HS-5 (cell line): ENCODE data around the gene NEIL1.
A peak's percentile ranks its signal among the peaks of the same experiment; 100 is the strongest.

Experiments used
- DNase-seq: peaks from one replicate; pipeline ENCODE4 v3.0.0-alpha.2; 2012; ENCODE audit warnings: low read depth

NEIL1 gene

GRCh38 chr15:75356517-75356916 is 9.7 kb downstream of the NEIL1 start:
- DNase-seq: no peak

DNA sequence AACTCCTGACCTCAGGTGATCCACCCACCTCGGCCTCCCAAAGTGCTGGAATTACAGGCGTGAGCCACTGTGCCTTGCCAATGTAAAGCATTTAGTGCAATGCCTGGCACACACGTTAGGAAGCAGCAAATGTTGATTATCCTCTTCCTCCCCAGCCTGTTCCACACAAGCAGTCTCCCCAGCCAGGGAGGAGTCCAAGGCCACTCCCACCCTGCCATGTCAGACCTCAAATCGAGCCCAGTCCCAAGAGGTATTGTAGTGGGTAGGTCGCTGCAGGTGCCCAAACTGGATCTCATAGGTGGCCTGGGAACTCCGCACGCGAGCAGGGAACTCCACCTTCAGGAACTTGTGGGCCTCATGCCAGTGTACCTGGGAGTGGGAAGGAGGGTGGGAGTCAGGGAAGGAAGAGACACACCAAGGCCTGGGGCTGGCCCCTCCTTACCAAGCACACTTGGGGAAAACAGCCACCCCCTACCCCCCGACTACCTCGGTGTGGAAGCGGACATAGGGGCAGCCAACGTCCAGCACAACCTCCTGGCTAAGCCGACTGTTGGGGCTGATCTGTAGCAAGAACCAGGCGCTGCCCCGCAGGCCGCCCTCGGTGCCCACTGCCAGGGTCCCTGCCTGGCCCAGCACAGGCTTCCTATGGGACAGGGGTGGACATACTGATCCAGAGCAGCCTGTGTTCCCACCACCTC is 11.3 kb downstream of the NEIL1 start:
- DNase-seq: no peak

GRCh38 chr15:75358771-75359536 is 12.1 kb downstream of the NEIL1 start:
- DNase-seq: no peak

DNA sequence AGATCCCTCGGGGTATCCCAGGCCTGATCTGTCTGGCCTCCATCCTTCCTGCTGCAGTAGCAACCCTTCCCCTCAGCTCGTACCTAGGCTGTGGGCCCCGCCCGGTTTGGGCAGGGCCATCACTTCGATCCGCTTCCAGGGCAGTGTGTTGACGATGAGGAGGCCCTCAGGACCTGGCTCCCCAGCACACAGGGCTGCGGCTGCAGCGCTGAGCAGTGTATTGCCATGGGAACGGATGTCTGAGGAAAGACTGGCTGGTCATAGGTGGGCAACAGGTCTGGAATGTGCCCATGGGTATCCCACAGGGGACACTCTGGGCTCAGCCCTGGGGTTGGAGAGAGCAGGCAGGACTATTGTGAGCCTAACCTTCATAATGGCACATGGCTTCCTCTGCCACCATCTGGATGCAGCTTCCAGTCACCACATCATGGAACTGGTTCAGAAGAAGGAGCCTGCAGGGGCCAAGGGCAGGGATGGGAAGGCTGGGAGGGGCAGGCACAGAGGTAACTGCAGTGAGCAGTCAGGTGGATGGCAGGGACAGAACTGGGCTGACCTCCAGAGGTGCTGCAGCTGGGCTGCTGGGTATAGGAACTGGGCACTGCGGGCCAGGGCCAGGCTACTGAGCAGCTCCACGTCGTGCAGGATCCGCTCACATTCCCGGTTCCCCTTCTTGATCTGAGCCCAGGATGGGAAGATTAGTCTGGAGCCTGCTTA is 12.9 kb downstream of the NEIL1 start:
- DNase-seq: no peak

GRCh38 chr15:75360391-75360790 is 13.6 kb downstream of the NEIL1 start:
- DNase-seq: no peak

GRCh38 chr15:75360856-75361255 is 14.0 kb downstream of the NEIL1 start:
- no peak for DNase-seq

- no peak for DNase-seq
Observed at GRCh38 chr15:75361361-75361988, 14.6 kb downstream of the NEIL1 start.

GRCh38 chr15:75361989-75362641 is 15.3 kb downstream of the NEIL1 start:
- no peak for DNase-seq

GRCh38 chr15:75362642-75363249 is 15.9 kb downstream of the NEIL1 start:
- no peak for DNase-seq

DNA sequence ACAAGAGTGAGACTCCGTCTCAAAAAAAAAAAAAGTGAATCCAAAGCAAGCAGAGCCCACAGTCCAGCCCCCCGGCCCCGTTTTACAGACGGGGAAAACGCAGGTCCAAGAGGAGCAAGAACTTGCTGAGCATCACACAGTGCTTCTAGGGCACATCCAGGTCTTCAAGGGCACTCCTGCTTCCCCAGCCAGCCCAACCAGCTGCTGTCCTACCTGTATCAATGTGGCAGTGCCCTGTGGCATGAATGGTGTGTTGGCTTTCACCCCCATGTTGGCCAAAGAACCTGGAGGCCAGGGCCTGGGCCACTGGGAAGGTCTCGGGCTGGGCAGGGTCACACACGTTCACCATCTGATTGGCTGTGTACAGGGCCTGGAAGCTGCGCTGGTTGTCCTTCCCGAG is 16.9 kb downstream of the NEIL1 start:
- DNase-seq: no peak

DNA sequence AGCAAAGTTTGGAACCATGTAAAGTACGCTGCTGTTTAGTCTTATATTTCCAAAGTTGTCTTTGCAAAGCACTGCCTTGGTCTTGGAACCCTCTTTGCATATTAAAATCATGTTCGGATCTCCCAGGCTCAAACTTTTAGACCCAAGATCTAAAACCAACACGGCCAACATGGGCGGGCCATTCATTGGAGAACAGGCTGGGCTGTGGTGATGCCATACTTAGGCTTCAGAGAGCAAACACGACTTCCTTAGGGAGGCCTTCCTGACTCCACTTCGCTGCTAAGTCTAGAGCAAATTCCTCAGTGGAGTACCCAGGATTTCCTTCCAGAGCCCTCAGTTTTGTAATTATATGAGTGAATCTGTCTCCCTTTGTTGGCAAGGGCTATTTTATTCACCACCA is 18.0 kb downstream of the NEIL1 start:
- no peak for DNase-seq

DNA sequence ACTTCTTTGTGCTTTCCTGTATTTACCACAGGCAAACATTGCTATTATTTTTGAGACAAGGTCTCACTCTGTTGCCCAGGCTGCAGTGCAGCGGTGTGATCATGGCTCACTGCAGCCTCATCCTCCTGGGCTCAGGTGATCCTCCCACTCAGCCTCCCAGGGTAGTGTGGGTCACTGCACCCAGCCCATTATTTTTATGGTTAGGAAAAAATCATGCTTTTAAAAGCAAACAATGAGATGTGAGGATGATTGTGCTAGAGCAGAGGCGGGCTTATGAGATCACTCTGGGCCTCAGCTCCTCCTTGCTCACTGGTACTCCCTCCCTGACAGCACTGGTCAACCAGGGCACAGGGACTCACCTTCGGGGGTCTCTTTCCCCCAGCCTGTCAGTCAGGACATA is 19.3 kb downstream of the NEIL1 start:
- no peak for DNase-seq

GRCh38 chr15:75367006-75367405 is 20.2 kb downstream of the NEIL1 start:
- DNase-seq: no peak

DNA sequence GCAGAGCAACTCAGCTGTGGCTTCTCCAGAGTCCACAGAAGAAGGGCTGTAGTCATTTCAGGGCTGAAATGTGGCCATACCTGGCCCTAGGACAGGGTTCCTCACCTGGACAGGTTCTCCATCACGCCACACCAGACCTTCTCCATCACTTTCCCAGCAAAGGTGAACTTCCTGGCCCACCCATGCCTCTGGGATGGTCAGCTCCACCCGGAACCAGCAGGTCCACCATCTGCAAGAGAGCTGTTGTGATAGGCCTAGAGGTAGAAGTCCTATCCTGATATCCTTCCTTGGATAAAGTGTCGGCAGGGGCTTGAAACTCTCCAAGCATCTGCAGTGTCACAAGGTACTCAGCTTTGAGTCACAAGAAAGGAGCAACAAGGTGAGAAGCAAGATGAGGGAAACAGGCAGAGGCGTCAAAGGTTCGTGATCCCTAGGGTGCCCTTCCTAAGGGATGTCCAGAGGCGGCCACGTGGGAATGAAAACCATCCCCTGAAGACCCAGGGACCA is 20.6 kb downstream of the NEIL1 start:
- DNase-seq: no peak

- peak; percentile 84 for DNase-seq
Observed at GRCh38 chr15:75367913-75368688, 21.3 kb downstream of the NEIL1 start, which contains the start of gene MAN2C1. TSS of gene MAN2C1 (minus strand) at chr15:75368607. CDS start at chr15:75368583, 24 bp downstream.

DNA sequence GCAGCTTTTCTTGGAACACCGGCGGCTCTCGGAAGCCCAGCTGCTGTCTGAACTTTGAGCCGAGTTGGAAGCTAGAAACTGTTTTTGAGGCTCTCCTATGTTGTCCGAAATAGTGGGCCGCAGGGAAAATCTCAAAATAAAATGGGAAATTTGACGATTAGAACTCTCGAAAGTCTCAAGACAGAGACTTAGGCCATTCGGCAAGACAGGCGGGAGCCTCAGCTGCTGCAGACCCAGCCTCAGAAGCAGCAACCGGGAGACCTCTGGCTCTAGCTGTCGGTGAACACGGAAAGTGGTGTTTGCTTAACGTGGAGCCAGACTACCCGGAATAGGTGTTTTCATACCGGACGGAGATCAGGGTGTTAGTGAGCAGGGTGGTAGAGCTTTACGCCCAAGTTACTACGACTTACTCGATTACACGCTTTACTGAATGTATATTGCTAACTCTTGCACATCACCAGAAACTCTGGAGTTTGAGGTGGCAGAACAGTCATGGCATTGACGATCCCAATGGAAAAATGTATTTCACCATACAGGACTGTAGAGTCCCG is 21.9 kb downstream of the NEIL1 start:
- DNase-seq: no peak

GRCh38 chr15:75369897-75370581 is 23.2 kb downstream of the NEIL1 start:
- DNase-seq: no peak

DNA sequence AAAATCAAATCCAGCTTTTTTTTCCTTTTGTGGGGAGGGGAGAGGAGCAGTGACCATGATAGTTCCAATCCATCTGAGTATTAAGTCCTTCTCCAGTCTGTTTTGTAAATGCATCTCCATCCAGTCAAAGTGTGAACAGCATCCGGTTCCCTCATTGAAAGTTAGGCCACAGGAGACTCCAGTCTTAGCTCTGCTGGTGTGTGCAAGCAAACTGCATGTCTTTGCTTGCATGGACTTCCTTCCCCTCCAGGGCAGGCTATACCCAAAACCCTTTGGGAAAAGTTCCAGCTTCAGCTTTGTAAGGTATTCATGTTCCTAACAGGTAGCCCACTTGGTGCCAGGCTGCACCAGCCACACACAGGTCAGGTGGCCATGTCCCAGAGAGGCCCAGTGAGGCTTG is 24.6 kb downstream of the NEIL1 start:
- no peak for DNase-seq

DNA sequence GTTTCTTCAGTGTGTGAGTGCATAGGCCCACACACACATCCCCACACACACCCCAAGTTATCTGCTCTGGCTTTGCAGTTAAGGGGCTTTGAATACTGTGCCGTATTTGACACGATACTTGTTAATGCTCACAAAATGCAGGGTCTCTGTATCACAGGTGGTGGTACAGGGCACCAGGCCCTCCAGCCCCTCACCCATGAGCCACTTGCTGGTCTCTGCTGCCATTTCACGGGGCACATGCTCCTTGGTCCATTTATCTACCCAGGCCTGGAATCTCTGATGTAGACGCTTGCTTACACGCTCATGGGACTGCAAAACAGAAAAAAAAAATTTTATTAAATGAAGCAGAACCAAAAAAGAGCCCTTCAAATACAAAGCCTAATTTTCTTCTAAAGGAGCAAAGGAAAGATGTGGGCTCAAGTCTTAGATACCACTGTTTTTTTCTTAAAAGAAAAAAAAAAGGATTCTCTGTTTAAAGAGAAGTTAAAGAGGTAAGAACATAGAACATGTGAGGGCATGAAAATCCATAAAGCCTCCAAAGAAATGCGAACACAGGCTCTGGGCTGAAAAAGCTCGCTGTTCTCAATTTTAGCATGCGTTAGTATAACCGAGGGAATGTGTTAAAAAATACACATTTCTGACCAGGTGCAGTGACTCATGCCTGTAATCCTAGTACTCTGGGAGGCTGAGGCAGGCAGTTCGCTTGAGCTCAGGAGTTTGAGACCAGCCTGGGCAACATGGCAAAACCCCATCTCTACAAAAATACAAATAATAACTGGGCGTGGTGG is 25.3 kb downstream of the NEIL1 start:
- DNase-seq: no peak
